ENCODE data around the gene FLNC.

The FLNC gene

DNA sequence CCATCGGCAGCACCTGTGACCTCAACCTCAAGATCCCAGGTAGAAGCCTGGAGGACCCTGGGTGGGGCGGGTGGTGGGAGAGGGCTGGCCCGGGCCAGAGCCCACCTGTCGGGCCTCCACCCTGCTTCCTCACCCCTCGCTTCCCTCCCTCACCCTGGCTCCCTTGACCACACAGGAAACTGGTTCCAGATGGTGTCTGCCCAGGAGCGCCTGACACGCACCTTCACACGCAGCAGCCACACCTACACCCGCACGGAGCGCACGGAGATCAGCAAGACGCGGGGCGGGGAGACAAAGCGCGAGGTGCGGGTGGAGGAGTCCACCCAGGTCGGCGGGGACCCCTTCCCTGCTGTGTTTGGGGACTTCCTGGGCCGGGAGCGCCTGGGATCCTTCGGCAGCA, 23.6 kb downstream of the FLNC start:
- Histone ChIP-seq H4K5ac (ENCODE audit: low read length) (no peak overlapping the region), H3K4me2 (ENCODE audit: low read length) (no peak overlapping the region), H4K8ac (ENCODE audit: low read depth, low read length) (no peak overlapping the region), H3K79me2 (ENCODE audit: control insufficient read depth, insufficient read depth, low read length) (no peaks in the 10 kb centered on the region), H3K4me1 (ENCODE audit: control insufficient read depth, low read depth, low read length) (no peaks in the 10 kb centered on the region), H2AK5ac (ENCODE audit: low read length) (no peak overlapping the region), H2BK5ac (ENCODE audit: low read length) (no peak overlapping the region), H3K9ac (ENCODE audit: low read length) (no peak overlapping the region), H3K27ac (ENCODE audit: low read depth, low read length) (no peak overlapping the region), H3K56ac (ENCODE audit: low read length) (no peak overlapping the region), H3K18ac (ENCODE audit: low read length) (no peak overlapping the region), H3K79me1 (ENCODE audit: low read length) (no peaks in the 10 kb centered on the region), H3K27me3 (ENCODE audit: insufficient read depth, low read length, poor library complexity) (no peaks in the 10 kb centered on the region), H2BK15ac (replicated peaks; ENCODE audit: low read depth) (no peak overlapping the region), H3K4ac (ENCODE audit: low read depth, low read length) (no peak overlapping the region), H2BK120ac (ENCODE audit: low read depth, low read length) (no peak overlapping the region), H3K23ac (ENCODE audit: low read length) (no peak overlapping the region), H3K36me3 (ENCODE audit: control insufficient read depth, insufficient read depth, low read length) (peaks cover 24% of the 10 kb centered on the region), H3K4me3 (ENCODE audit: low read length) (no peak overlapping the region)
- WGBS (ENCODE audit: extremely low coverage, insufficient coverage, low lambda C conversion rate) = no CpG with 5 or more reads among the region's 23 CpGs
- DNase-seq = no peak

DNA sequence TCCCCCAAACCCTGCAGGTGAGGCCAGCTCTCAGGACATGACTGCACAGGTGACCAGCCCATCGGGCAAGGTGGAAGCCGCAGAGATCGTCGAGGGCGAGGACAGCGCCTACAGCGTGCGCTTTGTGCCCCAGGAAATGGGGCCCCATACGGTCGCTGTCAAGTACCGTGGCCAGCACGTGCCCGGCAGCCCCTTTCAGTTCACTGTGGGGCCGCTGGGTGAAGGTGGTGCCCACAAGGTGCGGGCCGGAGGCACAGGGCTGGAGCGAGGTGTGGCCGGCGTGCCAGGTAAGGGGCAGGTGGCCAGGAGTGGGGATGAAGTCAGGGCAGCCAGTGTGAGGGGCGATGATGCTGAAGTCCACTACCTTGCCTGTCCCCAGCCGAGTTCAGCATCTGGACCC, 24.2 kb downstream of the FLNC start:
- no peak overlapping the region for H3K4ac ChIP-seq (ENCODE audit: low read depth, low read length)
- H3K27me3 ChIP-seq (ENCODE audit: insufficient read depth, low read length, poor library complexity) = no peaks in the 10 kb centered on the region
- no peak overlapping the region for H3K18ac ChIP-seq (ENCODE audit: low read length)
- no peak overlapping the region for H2BK15ac ChIP-seq (replicated peaks; ENCODE audit: low read depth)
- H3K56ac ChIP-seq (ENCODE audit: low read length) = no peak overlapping the region
- no peaks in the 10 kb centered on the region for H3K4me1 ChIP-seq (ENCODE audit: control insufficient read depth, low read depth, low read length)
- H3K27ac ChIP-seq (ENCODE audit: low read depth, low read length) = no peak overlapping the region
- no peaks in the 10 kb centered on the region for H3K79me1 ChIP-seq (ENCODE audit: low read length)
- H3K9ac ChIP-seq (ENCODE audit: low read length) = no peak overlapping the region
- no peaks in the 10 kb centered on the region for H3K79me2 ChIP-seq (ENCODE audit: control insufficient read depth, insufficient read depth, low read length)
- H4K8ac ChIP-seq (ENCODE audit: low read depth, low read length) = no peak overlapping the region
- peaks cover 24% of the 10 kb centered on the region for H3K36me3 ChIP-seq (ENCODE audit: control insufficient read depth, insufficient read depth, low read length)
- WGBS (ENCODE audit: extremely low coverage, insufficient coverage, low lambda C conversion rate) = no CpG with 5 or more reads among the region's 21 CpGs
- no peak overlapping the region for H3K4me3 ChIP-seq (ENCODE audit: low read length)
- no peak for DNase-seq
- H3K4me2 ChIP-seq (ENCODE audit: low read length) = no peak overlapping the region
- H3K23ac ChIP-seq (ENCODE audit: low read length) = no peak overlapping the region
- no peak overlapping the region for H2AK5ac ChIP-seq (ENCODE audit: low read length)
- H2BK120ac ChIP-seq (ENCODE audit: low read depth, low read length) = no peak overlapping the region
- H4K5ac ChIP-seq (ENCODE audit: low read length) = no peak overlapping the region
- H2BK5ac ChIP-seq (ENCODE audit: low read length) = no peak overlapping the region

DNA sequence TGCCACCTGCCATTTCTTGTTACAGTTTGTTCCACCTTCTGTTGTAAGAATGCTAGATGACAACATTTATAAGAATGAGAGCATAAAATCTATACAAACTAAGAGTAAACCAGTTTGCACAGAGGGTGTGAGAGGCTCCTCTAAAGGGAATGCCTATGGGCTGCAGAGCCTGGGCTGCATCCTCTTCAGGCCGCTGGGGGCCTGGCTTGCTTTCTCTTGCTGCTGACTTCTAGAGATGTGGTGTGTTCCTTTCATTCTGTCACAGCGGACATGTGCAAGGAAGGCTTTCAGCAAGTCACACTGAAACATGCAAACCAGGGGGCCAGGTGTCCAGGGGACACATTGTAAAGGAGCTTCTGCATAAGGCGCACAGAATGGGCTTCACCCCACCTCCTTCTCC, 25.4 kb downstream of the FLNC start:
- H3K27ac ChIP-seq (ENCODE audit: low read depth, low read length) = no peak overlapping the region
- no peak overlapping the region for H3K9ac ChIP-seq (ENCODE audit: low read length)
- H3K18ac ChIP-seq (ENCODE audit: low read length) = no peak overlapping the region
- no peak overlapping the region for H3K56ac ChIP-seq (ENCODE audit: low read length)
- H3K4me1 ChIP-seq (ENCODE audit: control insufficient read depth, low read depth, low read length) = no peaks in the 10 kb centered on the region
- H4K5ac ChIP-seq (ENCODE audit: low read length) = no peak overlapping the region
- no peak overlapping the region for H2BK15ac ChIP-seq (replicated peaks; ENCODE audit: low read depth)
- no peak for DNase-seq
- no peak overlapping the region for H3K4ac ChIP-seq (ENCODE audit: low read depth, low read length)
- H3K79me1 ChIP-seq (ENCODE audit: low read length) = no peaks in the 10 kb centered on the region
- H4K8ac ChIP-seq (ENCODE audit: low read depth, low read length) = no peak overlapping the region
- no CpG with 5 or more reads among the region's 3 CpGs for WGBS (ENCODE audit: extremely low coverage, insufficient coverage, low lambda C conversion rate)
- no peak overlapping the region for H2AK5ac ChIP-seq (ENCODE audit: low read length)
- H3K4me3 ChIP-seq (ENCODE audit: low read length) = no peak overlapping the region
- H3K27me3 ChIP-seq (ENCODE audit: insufficient read depth, low read length, poor library complexity) = no peaks in the 10 kb centered on the region
- H3K23ac ChIP-seq (ENCODE audit: low read length) = no peak overlapping the region
- no peak overlapping the region for H2BK120ac ChIP-seq (ENCODE audit: low read depth, low read length)
- peaks cover 21% of the 10 kb centered on the region for H3K36me3 ChIP-seq (ENCODE audit: control insufficient read depth, insufficient read depth, low read length)
- no peak overlapping the region for H2BK5ac ChIP-seq (ENCODE audit: low read length)
- no peak overlapping the region for H3K4me2 ChIP-seq (ENCODE audit: low read length)
- H3K79me2 ChIP-seq (ENCODE audit: control insufficient read depth, insufficient read depth, low read length) = no peaks in the 10 kb centered on the region

DNA sequence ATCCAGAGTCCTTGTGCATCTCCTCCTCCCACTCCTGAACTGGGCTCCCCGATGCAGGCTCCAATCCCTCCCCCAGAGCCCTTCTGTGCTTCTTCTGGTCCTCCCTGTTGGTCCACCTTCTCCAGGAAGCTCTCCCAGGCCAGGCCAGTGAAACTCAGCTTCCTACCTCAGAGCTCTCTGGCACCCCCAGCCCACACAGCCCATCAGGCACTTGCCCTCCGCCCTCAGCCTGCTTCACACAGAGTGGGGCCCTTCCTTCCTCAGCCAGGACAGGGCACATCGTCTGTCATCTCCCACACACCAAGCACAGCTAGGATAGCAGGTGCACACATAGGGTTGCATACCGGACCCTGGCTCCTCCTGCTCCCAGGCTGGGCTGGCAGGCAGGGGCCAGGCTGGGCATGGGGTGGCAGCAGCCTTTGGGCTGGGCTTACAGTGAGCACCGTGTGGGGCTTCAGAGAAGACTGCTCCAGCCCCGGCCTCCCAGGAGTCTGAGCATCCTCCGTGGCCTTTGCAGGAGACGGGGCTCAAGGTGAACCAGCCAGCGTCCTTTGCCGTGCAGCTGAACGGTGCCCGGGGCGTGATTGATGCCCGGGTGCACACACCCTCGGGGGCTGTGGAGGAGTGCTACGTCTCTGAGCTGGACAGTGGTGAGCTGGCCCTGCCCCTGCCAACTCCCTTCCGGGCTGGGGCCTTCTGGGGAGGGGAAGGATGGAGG, 26.0 kb downstream of the FLNC start:
- H2BK5ac ChIP-seq (ENCODE audit: low read length) = no peak overlapping the region
- no peak overlapping the region for H2BK15ac ChIP-seq (replicated peaks; ENCODE audit: low read depth)
- H3K23ac ChIP-seq (ENCODE audit: low read length) = no peak overlapping the region
- H3K27me3 ChIP-seq (ENCODE audit: insufficient read depth, low read length, poor library complexity) = no peaks in the 10 kb centered on the region
- H3K9ac ChIP-seq (ENCODE audit: low read length) = no peak overlapping the region
- H3K56ac ChIP-seq (ENCODE audit: low read length) = no peak overlapping the region
- H3K27ac ChIP-seq (ENCODE audit: low read depth, low read length) = no peak overlapping the region
- H4K5ac ChIP-seq (ENCODE audit: low read length) = no peak overlapping the region
- no peak overlapping the region for H2BK120ac ChIP-seq (ENCODE audit: low read depth, low read length)
- peaks cover 20% of the 10 kb centered on the region for H3K36me3 ChIP-seq (ENCODE audit: control insufficient read depth, insufficient read depth, low read length)
- H3K4me1 ChIP-seq (ENCODE audit: control insufficient read depth, low read depth, low read length) = no peaks in the 10 kb centered on the region
- no peak overlapping the region for H2AK5ac ChIP-seq (ENCODE audit: low read length)
- no peaks in the 10 kb centered on the region for H3K79me1 ChIP-seq (ENCODE audit: low read length)
- DNase-seq = no peak
- no peaks in the 10 kb centered on the region for H3K79me2 ChIP-seq (ENCODE audit: control insufficient read depth, insufficient read depth, low read length)
- no peak overlapping the region for H3K18ac ChIP-seq (ENCODE audit: low read length)
- H3K4ac ChIP-seq (ENCODE audit: low read depth, low read length) = no peak overlapping the region
- WGBS (ENCODE audit: extremely low coverage, insufficient coverage, low lambda C conversion rate) = no CpG with 5 or more reads among the region's 17 CpGs
- no peak overlapping the region for H4K8ac ChIP-seq (ENCODE audit: low read depth, low read length)
- no peak overlapping the region for H3K4me2 ChIP-seq (ENCODE audit: low read length)
- H3K4me3 ChIP-seq (ENCODE audit: low read length) = no peak overlapping the region

DNA sequence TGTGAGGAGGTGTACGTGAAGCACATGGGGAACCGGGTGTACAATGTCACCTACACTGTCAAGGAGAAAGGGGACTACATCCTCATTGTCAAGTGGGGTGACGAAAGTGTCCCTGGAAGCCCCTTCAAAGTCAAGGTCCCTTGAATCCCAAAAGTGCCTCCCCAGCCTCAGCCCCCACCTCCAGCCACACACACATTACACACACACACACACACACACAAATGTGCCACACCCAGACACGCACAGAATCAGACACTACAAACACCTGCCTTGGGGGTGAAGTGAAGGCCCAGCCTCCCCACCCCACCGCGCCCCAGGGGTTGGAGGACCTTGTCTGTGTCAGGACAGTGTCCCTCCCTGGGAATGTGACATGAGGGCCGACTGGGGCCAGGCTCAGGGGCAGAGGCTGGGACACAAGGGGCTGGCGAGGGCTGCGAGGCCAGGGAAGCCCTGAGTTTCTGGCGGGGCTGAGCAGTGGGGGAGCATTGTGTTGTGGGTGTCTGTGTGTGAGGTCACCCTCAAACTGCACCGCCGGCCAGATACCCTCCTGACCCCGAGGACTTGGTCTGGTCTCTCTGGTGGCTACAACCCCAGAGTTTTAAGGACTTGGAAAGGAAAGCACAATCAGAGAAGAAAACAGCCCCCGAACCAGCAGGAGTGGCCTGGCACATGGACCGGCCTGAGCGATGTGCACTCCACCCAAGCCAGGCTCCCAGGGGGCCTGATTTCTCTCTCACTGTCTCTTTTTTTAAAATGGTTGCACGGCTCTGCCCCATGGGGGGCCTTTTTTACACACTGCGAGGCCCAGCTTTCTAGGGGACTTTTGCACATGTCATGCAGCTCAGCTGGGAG, 28.4 kb downstream of the FLNC start:
- H2AK5ac ChIP-seq (ENCODE audit: low read length) = no peak overlapping the region
- no peak overlapping the region for H3K4me2 ChIP-seq (ENCODE audit: low read length)
- no peak overlapping the region for H3K56ac ChIP-seq (ENCODE audit: low read length)
- H3K36me3 ChIP-seq (ENCODE audit: control insufficient read depth, insufficient read depth, low read length) = peaks cover 12% of the 10 kb centered on the region
- no peaks in the 10 kb centered on the region for H3K4me1 ChIP-seq (ENCODE audit: control insufficient read depth, low read depth, low read length)
- H2BK5ac ChIP-seq (ENCODE audit: low read length) = no peak overlapping the region
- H3K9ac ChIP-seq (ENCODE audit: low read length) = no peak overlapping the region
- no CpG with 5 or more reads among the region's 18 CpGs for WGBS (ENCODE audit: extremely low coverage, insufficient coverage, low lambda C conversion rate)
- no peak overlapping the region for H3K4me3 ChIP-seq (ENCODE audit: low read length)
- H3K79me1 ChIP-seq (ENCODE audit: low read length) = peaks cover 1% of the 10 kb centered on the region
- no peaks in the 10 kb centered on the region for H3K27me3 ChIP-seq (ENCODE audit: insufficient read depth, low read length, poor library complexity)
- no peak overlapping the region for H4K5ac ChIP-seq (ENCODE audit: low read length)
- no peak for DNase-seq
- H3K79me2 ChIP-seq (ENCODE audit: control insufficient read depth, insufficient read depth, low read length) = no peaks in the 10 kb centered on the region
- no peak overlapping the region for H3K18ac ChIP-seq (ENCODE audit: low read length)
- no peak overlapping the region for H3K23ac ChIP-seq (ENCODE audit: low read length)
- H3K27ac ChIP-seq (ENCODE audit: low read depth, low read length) = no peak overlapping the region
- H4K8ac ChIP-seq (ENCODE audit: low read depth, low read length) = no peak overlapping the region
- H3K4ac ChIP-seq (ENCODE audit: low read depth, low read length) = no peak overlapping the region
- H2BK15ac ChIP-seq (replicated peaks; ENCODE audit: low read depth) = no peak overlapping the region
- H2BK120ac ChIP-seq (ENCODE audit: low read depth, low read length) = no peak overlapping the region

Measured in mesendoderm (in vitro differentiated cells).